ENCODE data around the gene AK3.

Gene AK3

DNA sequence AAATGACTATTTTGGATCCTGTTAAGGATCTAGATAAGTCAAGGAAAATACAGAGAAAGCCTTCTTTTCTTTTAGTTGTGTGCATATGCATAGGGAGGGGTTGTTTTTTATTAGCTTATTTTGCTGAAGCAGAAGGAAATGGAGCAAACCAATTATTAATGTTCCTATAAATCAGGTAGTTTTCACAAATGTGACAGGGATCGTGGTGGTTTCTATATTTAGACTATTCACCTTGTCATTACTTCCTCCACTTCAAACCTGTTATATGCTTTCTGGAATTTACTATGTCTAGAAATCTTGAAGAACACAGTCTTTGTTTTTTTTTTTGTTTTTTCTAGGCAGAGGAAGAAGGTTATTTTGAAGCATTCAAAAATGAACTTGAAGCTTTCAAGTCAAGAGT, 39.5 kb downstream of the AK3 start:
- no peak for DNase-seq

DNA sequence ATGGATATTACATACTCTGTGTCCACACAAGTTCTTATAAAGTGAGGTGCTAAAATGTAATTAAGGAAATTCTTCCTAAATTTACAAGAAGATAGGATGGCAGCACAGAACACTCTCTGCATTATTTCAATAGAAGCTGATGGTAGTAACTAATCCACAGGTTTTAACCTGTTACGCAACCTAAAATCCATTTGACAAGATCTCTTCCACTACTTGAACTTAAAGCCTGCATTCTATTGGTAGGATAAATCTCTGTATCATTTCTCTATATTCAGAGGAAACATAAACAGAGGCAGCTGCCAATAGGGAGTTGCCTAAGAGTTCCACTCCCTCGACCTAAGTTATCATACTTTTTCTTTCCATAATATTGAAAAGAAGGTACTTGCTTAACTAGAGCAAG, 40.1 kb downstream of the AK3 start:
- no peak for DNase-seq

- DNase-seq: no peak
These were observed 40.9 kb downstream of the AK3 start for GRCh38 chr9:4700091-4700490.

DNA sequence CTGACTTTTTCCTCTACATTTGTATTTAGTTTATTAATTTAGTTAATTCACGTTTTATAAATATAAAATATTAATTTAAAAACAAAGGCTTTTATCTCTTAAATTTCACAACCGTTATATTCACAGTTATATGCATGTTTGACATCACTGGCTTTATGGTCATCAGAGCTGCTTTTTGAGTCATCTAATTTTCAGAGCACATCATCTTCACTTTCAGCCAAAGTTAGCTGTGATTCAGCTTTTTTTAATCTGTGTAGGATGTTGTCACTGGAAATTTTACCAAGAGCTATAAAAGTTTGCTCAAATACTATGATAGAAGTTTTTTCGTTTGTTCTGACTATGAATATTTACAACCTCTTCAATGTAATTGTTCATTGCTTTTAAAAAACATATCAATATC, 49.2 kb downstream of the AK3 start:
- no peak for DNase-seq

GRCh38 chr9:4690144-4690543, 50.9 kb downstream of the AK3 start:
- DNase-seq: no peak

DNA sequence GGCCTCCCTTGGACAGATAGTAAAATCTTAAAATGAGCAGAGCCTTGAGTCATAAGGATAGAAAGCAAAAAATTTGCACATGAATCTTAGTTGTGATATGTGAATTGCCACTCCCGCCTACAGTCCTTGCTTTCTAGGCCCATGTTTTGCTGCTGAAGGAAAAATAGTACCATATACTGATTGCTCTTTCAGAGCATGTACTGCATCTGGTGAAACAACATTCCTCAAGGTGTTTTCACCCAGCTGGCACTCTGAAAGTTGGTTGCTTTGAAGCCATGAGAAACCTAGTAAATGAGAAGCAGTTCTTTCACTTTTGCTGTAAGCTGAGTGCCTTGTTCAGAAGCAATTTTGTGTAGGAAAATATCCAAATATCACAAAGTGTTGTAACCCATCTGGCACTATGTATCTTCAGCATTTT, 51.3 kb downstream of the AK3 start:
- no peak for DNase-seq

- no peak for DNase-seq
These were observed 52.0 kb downstream of the AK3 start for GRCh38 chr9:4689021-4689420.

DNA sequence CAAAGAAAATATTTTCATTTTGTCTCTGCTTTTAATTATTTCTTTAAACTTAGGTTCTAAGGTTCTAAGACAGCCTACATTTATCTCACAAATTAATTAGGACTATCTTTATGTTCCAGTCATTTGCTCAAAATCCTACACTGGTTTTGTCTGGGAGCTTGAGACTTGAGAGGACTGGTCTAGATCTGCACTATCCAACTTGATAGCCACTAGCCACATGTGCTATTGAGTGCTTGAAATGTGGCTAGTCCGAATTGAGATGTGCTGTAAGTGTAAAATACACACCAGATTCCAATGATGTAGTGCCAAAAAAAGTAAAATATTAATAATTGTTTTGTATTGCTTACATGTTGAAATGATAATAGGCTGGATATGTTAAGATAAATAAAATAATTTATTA, 54.4 kb downstream of the AK3 start:
- no peak for DNase-seq

GRCh38 chr9:4686112-4686511, 54.9 kb downstream of the AK3 start:
- no peak for DNase-seq

- DNase-seq: no peak
These were observed 56.2 kb downstream of the AK3 start for GRCh38 chr9:4684820-4685219.

GRCh38 chr9:4680750-4681149, 60.3 kb downstream of the AK3 start:
- no peak for DNase-seq

DNA sequence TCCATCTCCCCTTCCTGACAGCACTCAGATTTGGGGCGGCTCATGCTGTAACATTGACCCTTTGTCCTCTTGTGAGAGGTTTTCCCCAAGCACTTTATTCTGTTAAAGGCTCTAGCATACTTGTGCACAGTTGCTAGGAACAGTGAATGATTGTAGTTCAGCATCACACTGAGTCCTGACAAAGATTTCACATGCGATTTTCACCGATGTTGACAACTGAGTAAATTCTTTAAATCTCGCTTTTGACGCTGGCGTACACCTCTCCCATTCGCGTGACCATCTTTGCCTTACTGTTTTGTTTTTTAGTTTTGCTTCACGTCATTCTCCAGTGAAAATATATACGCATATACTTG, 60.9 kb downstream of the AK3 start:
- no peak for DNase-seq

GRCh38 chr9:4679268-4680172, 61.5 kb downstream of the AK3 start, which contains the start of gene CDC37L1:
CDC37L1 (plus strand) TSS chr9:4679569; CDS start chr9:4679768, 199 bp downstream.
- DNase-seq: peak; percentile 94

- no peak for DNase-seq
These were observed 62.2 kb downstream of the AK3 start for GRCh38 chr9:4678679-4679267.

GRCh38 chr9:4677392-4677791, 63.6 kb downstream of the AK3 start:
- DNase-seq: no peak

DNA sequence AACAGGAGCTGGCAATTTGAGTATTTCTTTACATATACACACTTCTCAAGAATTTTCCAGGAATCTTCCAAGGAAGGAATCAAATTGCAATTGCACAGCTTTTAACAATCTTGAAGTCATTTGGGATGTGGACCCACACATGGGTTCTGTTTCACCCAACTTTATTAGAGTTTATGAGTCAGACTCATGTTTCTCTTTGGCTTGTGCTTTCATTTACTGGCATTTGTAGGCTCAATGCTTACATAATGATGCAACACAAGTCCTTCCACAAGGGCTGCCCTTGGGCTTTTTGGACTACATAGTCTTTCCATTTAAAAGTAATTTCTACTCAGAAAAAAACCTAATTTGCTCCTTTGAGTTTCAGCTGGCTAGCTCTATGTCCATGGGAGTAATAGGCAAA, 66.2 kb downstream of the AK3 start:
- no peak for DNase-seq

DNA sequence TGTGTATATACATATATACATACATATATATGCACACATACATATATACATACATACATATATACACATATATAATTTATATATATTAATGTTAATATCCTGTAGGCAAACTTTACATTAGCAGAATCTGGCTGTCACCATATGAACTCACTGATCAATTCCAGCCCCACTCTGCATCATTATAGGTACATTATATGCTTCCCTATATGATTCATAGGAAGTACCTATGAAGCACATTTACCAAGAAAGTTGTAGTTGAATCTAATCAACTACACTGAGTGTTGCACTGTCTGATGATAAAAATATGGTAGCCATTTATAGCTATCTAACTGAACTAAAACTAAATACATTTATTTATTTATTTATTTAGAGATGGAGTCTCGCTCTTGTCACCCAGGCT, 69.3 kb downstream of the AK3 start:
- DNase-seq: no peak

DNA sequence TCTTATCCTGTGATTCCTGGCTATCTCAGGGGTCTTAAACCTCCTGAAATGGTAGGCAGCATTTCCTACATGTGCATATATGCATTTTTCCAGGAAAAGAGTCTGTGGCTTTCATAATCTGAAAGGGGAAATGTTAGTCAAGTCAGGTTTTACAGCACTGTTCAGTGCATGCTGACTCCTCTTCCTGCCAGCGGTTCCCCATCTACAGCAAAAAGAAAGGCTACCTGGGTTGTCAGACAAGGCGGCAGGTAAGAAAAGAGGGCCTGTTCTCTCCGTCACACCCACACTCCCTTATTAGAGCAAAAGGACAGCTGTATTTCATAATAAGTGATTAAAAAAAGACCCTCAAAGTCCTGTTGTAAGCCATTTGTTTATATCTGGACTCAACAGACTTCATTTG, 70.4 kb downstream of the AK3 start:
- DNase-seq: no peak

GRCh38 chr9:4669890-4670289, 71.1 kb downstream of the AK3 start:
- no peak for DNase-seq

- DNase-seq: no peak
These were observed 72.4 kb downstream of the AK3 start for GRCh38 chr9:4668604-4669003.

GRCh38 chr9:4667681-4668080, 73.3 kb downstream of the AK3 start:
- DNase-seq: no peak

DNA sequence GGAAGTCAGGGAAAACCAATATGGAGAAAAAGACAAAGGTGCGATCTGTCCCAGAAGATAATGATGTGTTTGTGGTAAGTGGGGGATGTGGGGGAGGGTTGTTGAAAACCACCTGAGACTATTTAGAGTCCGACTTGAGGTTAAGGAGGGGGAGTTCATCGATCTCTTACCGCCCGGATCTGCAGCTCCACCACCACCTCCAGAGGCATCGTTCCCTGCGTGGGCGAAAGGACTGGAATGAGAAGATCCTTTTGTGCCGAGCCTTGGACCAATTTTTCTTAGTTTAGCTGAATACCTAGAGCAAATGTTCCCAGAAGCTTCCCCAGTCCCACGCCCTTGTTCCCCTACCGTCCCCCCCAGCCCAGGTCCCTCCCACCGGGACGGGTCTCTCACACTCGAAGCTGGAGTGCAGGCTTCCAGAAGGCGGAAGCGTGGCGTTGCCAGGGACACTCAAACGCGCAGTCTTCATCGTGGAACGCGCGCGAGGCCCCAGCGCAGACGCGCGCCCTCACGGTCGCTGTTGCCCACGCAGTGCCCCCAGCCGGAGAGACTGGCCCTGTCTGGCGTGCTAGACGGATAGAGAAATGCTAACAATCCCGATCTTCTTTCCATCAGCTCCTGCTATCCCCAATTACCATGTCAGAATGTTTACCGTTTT, 74.8 kb downstream of the AK3 start, which contains the start of gene SPATA6L:
Gene SPATA6L, minus strand, starts transcription at position 439 of the 658 bp plus-strand sequence. Its CDS starts 230 bp downstream, at position 209.
- DNase-seq: peak; percentile 38

DNA sequence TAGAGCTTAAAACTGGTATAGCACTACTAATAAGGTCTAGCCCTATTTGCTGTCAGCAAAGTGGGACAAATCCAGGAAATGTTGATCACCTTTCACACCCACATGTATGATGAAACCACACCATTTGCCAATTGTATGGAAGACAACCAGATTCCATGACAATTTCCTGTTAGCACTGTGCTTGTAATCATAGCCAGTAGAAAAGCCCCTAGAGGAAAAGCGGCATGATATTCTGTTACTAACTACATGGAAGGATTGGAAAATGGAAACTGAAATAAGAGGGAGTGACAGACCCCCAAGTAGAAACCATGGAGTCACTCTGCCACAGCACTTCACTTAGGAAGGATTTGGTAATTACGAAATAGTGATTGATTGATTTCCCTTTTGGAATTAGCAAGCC, 75.6 kb downstream of the AK3 start:
- peak; percentile 42 for DNase-seq

DNA sequence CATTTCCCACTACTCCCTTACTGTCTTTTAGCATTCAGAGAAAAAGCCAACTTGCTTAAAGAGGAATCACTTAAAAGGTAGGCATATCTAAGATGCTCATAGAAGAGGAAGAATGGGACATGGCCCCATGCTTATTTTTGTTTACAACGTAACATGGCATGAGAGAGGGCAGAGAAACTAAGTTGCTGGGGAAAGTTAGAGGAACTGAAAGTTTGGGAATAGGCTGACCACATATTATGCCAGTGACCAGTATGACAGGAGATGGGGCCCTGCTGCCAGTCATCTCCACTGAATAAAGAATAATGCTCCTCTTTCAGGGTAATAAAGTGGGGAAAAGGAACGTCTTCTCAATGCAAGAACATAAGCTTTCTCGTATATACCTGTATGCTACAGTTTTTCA, 77.0 kb downstream of the AK3 start:
- no peak for DNase-seq

All from NCI-H2081 treated with DMSO at 0.1 percent for 48 hours (cell line).